Activated B cell treated with CpG ODN at 0.5 μM for 24 hours (primary cell): ENCODE measurements around the gene APCDD1L. TPM values are rescaled to one million over a fixed set of nuclear protein-coding genes. Genes with fewer than 3 reads are reported as not detected.

ENCODE experiments used
- ATAC-seq: fragments of 200-7000 bp; cut with Tn5 transposase; one replicate; pipeline ENCODE4 v1.10.0; 2021; ENCODE audit warnings: low read depth, mild to moderate bottlenecking, moderate library complexity
- CTCF ChIA-PET: fragments of 350-600 bp; sonication (Branson Sonifier 250); formaldehyde crosslinking; loops from one replicate; lab custom pipeline; 2021; ENCODE audit warnings: antibody characterized with exemption; lab: Charles Lee
- POLR2A ChIA-PET: fragments of 350-600 bp; sonication (Branson Sonifier 250); formaldehyde crosslinking; loops from one replicate; lab custom pipeline; 2021; ENCODE audit warnings: antibody characterized with exemption; lab: Charles Lee
- DNase-seq: peaks from one replicate; pipeline ENCODE4 v3.0.0; 2022
- H3K27ac Mint-ChIP-seq: one replicate; pipeline ENCODE4 v1.8.0; 2020; ENCODE audit warnings: mixed read lengths
- H3K27me3 Mint-ChIP-seq: one replicate; pipeline ENCODE4 v1.8.0; 2021; ENCODE audit warnings: mixed read lengths
- H3K36me3 Mint-ChIP-seq: one replicate; pipeline ENCODE4 v1.8.0; 2021; ENCODE audit warnings: low read depth, mixed read lengths
- H3K4me1 Mint-ChIP-seq: one replicate; pipeline ENCODE4 v1.8.0; 2021; ENCODE audit warnings: mixed read lengths
- H3K4me3 Mint-ChIP-seq: one replicate; pipeline ENCODE4 v1.8.0; 2020; ENCODE audit warnings: mild to moderate bottlenecking, mixed read lengths
- H3K9me3 Mint-ChIP-seq: one replicate; pipeline ENCODE4 v1.8.0; 2020; ENCODE audit warnings: mixed read lengths
- intact Hi-C: fragments of 100-400 bp; cut with micrococcal nuclease; formaldehyde crosslinking; loops from one replicate; pipeline ENCODE4 v1.15.1; 2024
- total RNA-seq: library from RNA; stranded (reverse); gene quantifications from 2 replicates; pipeline ENCODE4 v1.2.3, GENCODE V29; 2022
- TF ChIP-seq, protein P1 (sequence below): fragments of 200-600 bp; IDR thresholded peaks from one replicate; pipeline ENCODE4 v1.8.0; 2022; ENCODE audit warnings: antibody characterized with exemption, mild to moderate bottlenecking

APCDD1L gene
- total RNA-seq, 1 donor from 2014 or later: not detected

DNA sequence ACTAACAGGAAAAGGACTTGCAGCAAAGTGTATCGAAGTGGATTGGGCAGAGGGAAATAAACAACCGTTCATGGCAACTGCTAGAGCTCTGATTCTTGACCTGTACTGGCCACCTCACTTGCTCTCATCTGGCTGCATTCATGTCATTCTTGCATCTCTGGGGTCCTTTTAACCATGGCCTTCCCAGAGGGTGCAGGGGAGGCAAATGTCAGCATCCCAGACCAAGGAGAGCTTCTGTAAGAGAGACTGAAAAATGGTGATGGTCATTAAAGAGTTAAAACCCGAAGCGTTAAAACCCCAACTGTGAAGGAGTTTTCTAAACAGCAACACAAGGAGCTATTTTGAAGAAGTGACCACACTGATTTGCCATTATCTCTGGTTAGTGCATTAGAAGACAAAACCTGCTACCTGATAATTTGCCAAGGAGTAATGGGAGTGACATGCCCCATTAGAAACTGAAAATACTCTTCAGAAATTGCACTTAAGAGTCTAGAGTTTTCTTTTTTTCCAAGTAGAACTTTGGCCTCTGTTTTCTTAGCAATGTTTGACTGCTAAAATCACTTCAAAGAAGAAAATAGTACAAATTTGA, 62.4 kb downstream of the APCDD1L start:
- TF ChIP-seq, protein P1, sequence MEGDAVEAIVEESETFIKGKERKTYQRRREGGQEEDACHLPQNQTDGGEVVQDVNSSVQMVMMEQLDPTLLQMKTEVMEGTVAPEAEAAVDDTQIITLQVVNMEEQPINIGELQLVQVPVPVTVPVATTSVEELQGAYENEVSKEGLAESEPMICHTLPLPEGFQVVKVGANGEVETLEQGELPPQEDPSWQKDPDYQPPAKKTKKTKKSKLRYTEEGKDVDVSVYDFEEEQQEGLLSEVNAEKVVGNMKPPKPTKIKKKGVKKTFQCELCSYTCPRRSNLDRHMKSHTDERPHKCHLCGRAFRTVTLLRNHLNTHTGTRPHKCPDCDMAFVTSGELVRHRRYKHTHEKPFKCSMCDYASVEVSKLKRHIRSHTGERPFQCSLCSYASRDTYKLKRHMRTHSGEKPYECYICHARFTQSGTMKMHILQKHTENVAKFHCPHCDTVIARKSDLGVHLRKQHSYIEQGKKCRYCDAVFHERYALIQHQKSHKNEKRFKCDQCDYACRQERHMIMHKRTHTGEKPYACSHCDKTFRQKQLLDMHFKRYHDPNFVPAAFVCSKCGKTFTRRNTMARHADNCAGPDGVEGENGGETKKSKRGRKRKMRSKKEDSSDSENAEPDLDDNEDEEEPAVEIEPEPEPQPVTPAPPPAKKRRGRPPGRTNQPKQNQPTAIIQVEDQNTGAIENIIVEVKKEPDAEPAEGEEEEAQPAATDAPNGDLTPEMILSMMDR: no peak
- intact Hi-C loops: loop anchor here (10.0 kb wide), 2 partner anchors 828 to 1988 kb away; partner anchors contain the start of genes RTF2 and ZBP1
- DNase-seq (no peak), ATAC-seq (no peak)
- POLR2A ChIA-PET: interaction anchor here (0.7 kb wide), 1 partner anchor 183 kb away, joined by 6 read pairs; no protein-coding TSS in a partner anchor
- peaks cover 20% of the 10 kb centered on the region for H3K4me1 Mint-ChIP-seq
- H3K36me3 Mint-ChIP-seq: peaks cover 34% of the 10 kb centered on the region
- H3K4me3 Mint-ChIP-seq: no peak overlapping the region
- H3K9me3 Mint-ChIP-seq: peaks cover 10% of the 10 kb centered on the region
- peak overlapping the region; percentile 43 for H3K27ac Mint-ChIP-seq
- CTCF ChIA-PET: no interaction called here
- H3K27me3 Mint-ChIP-seq: no peaks in the 10 kb centered on the region

DNA sequence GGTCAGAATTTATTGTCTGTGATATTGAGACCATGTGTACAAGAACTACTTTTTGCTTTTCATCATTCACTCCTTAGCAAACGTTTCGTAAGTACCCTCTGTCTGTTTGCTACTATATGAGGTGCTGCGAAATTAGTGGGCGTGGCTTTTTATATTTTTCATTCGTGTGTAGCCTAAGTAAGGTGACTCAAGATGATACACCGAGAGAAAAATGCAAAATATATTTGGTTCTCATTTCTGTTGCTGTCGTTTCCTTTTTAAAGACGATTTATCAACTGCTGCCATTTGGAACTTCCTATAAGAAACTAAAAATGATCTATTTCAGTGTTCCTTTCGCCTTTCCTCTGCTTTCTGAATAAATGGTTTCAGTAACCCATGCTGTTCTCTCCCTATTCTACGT, 64.9 kb downstream of the APCDD1L start:
- CTCF ChIA-PET: no interaction called here
- H3K36me3 Mint-ChIP-seq: peaks cover 48% of the 10 kb centered on the region
- ATAC-seq (peak; percentile 37), DNase-seq (no peak)
- peaks cover 16% of the 10 kb centered on the region for H3K4me1 Mint-ChIP-seq
- H3K9me3 Mint-ChIP-seq: peaks cover 10% of the 10 kb centered on the region
- H3K4me3 Mint-ChIP-seq: no peak overlapping the region
- intact Hi-C loops: loop anchor here (1.0 to 10.0 kb wide), 3 partner anchors 8 to 1985 kb away; partner anchors contain the start of genes RTF2 and ZBP1
- no peaks in the 10 kb centered on the region for H3K27me3 Mint-ChIP-seq
- TF ChIP-seq, protein P1: no peak
- H3K27ac Mint-ChIP-seq: peak overlapping the region; percentile 8
- POLR2A ChIA-PET: no interaction called here

DNA sequence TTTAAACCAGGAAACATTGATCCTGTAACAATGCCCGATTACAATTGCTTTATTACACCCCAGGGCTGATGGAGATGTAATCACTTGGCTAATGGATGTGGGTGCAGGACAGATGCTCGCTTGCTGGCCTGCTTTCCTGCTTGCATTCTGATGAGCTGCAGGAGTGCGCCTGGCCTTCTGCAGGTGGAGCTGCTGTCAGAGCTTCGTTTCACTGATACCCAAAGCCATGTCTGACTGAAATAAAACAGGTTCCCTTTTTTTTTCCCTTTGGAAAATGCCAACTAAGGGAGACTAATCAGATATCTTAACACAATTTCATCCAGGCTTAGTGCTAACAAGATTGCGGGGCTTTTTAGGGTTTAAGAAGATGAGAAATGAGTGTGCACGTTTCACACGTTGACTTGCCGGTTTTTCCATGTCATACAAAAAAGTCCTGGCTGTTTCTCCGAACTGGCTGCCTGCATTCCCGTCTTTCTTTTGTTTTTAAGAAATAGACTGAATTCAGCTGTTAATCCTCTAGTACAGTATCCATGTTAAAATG, 65.4 kb downstream of the APCDD1L start:
- ATAC-seq (no peak), DNase-seq (no peak)
- TF ChIP-seq, protein P1: no peak
- Mint-ChIP-seq H3K4me3 (no peak overlapping the region), H3K27ac (no peak overlapping the region), H3K27me3 (no peaks in the 10 kb centered on the region), H3K36me3 (peaks cover 48% of the 10 kb centered on the region), H3K4me1 (peaks cover 16% of the 10 kb centered on the region), H3K9me3 (peaks cover 8% of the 10 kb centered on the region)
- CTCF ChIA-PET: no interaction called here
- POLR2A ChIA-PET: no interaction called here
- intact Hi-C loops: loop anchor here (1.0 to 10.0 kb wide), 3 partner anchors 9 to 1985 kb away; partner anchors contain the start of genes RTF2 and ZBP1

DNA sequence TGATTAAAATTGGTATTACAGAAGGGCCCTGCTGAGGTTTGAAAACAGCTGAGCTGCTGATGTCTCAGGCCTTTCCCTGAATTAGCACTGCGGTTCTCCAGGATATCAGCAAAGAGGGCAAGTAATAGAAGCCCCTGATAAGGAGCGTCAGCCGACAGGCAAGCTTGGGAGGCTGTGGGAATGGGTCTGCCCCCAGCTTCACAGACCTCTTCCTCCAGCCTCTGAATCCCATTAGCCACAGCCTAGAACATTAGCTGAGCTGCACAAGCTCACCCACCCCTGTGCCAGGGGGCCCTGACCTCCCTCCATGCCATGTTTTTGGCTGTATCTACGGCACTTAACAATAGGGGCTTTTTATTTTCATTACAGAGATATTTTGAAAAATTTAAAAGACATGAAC, 66.2 kb downstream of the APCDD1L start:
- POLR2A ChIA-PET: no interaction called here
- Mint-ChIP-seq H3K4me1 (peaks cover 16% of the 10 kb centered on the region), H3K4me3 (no peak overlapping the region), H3K27ac (no peak overlapping the region), H3K9me3 (peaks cover under 1% of the 10 kb centered on the region), H3K27me3 (no peaks in the 10 kb centered on the region), H3K36me3 (peaks cover 53% of the 10 kb centered on the region)
- intact Hi-C loops: no loop called here
- CTCF ChIA-PET: no interaction called here
- ATAC-seq (no peak), DNase-seq (no peak)
- TF ChIP-seq, protein P1: no peak

DNA sequence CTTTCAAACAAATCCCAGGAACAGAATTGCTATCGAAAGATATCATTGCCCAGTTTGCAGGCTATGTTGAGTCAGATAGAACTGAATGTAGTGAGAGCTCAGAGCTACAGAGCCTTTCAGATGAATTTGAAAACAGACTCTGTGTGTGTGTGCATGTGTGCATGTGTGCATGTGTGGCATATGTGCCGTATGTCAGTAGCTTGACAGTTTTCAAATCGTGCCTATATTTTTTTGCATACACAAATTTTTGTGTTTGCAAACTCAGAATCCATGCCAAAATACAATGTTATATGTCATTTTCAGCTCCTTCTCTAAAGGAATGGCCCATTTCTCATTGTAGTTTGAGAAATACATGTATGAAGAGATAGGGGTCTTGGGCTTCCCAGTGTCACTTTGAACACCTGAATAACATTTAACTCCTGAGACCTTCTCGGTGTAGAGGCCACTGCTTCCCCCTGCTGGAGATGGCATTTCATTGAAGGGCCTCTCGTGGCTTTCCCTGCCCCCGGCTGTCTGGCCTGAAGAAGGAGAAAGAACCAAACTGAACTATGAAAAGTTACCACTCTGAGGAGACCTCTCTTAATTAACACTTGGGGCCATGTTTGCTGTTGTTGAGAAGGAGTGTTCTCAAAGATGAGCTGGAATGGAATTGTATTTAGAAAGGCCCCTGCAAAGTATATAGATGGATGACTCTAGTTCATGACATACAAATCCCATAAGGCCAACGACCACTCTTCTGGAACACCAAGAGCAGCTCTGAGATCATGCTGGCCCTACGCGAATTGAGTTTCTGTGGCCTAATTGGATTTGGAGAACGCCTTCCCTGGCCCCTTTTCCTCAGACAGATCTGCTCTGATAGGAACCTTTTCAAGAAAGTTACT, 67.4 kb downstream of the APCDD1L start:
- POLR2A ChIA-PET: no interaction called here
- H3K9me3 Mint-ChIP-seq: no peaks in the 10 kb centered on the region
- DNase-seq (no peak), ATAC-seq (peak; percentile 57)
- CTCF ChIA-PET: interaction anchor here (1.0 to 1.4 kb wide), 3 partner anchors 11 to 210 kb away, joined by 3 to 6 read pairs (median 3); no protein-coding TSS in a partner anchor
- H3K36me3 Mint-ChIP-seq: peaks cover 61% of the 10 kb centered on the region
- TF ChIP-seq, protein P1: no peak
- H3K4me1 Mint-ChIP-seq: peaks cover 16% of the 10 kb centered on the region
- no peak overlapping the region for H3K4me3 Mint-ChIP-seq
- intact Hi-C loops: loop anchor here (1.0 kb wide), 1 partner anchor 210 kb away; no protein-coding TSS in a partner anchor
- H3K27ac Mint-ChIP-seq: no peak overlapping the region
- H3K27me3 Mint-ChIP-seq: no peaks in the 10 kb centered on the region
